Endodermal cell (in vitro differentiated cells): ENCODE data around the gene EVPL. TPM values are rescaled to one million over a fixed set of nuclear protein-coding genes. Genes with fewer than 3 reads are reported as not detected.

Source experiments
- DNase-seq: peaks from one replicate; pipeline ENCODE4 v3.0.0-alpha.2; 2017
- H3K27ac ChIP-seq: 2 replicates; pipeline ENCODE4 v1.5.1; 2013; ENCODE audit warnings: mild to moderate bottlenecking, low read depth, low read length, moderate library complexity
- H3K27me3 ChIP-seq: 2 replicates; pipeline ENCODE4 v1.6.1; 2013; ENCODE audit warnings: mild to moderate bottlenecking, low read length, moderate library complexity; ENCODE audit not compliant: insufficient read depth, control insufficient read depth, poor library complexity, severe bottlenecking
- H3K36me3 ChIP-seq: 2 replicates; pipeline ENCODE4 v1.7.0; 2013; ENCODE audit warnings: mild to moderate bottlenecking, low read length, moderate library complexity; ENCODE audit not compliant: control insufficient read depth, insufficient read depth
- H3K4me1 ChIP-seq: one replicate; pipeline ENCODE4 v1.7.0; 2013; ENCODE audit warnings: low read length; ENCODE audit not compliant: control insufficient read depth, insufficient read depth
- H3K4me3 ChIP-seq: 2 replicates; pipeline ENCODE4 v1.5.1; 2013; ENCODE audit warnings: mild to moderate bottlenecking, low read length, moderate library complexity
- H3K9ac ChIP-seq: 2 replicates; pipeline ENCODE4 v1.6.1; 2013; ENCODE audit warnings: mild to moderate bottlenecking, low read length, moderate library complexity; ENCODE audit not compliant: poor library complexity, severe bottlenecking; ENCODE audit errors: extremely low read depth
- H3K9me3 ChIP-seq: 2 replicates; pipeline ENCODE4 v1.6.1; 2013; ENCODE audit warnings: mild to moderate bottlenecking, low read length, moderate library complexity; ENCODE audit not compliant: control insufficient read depth
- H3K27ac Mint-ChIP-seq: 2 replicates; pipeline ENCODE4 v1.8.0; 2020; ENCODE audit warnings: mixed read lengths
- H3K27me3 Mint-ChIP-seq: 2 replicates; pipeline ENCODE4 v1.8.0; 2021; ENCODE audit warnings: mild to moderate bottlenecking, mixed read lengths; ENCODE audit not compliant: insufficient read depth
- H3K36me3 Mint-ChIP-seq: 2 replicates; pipeline ENCODE4 v1.8.0; 2020; ENCODE audit warnings: low read depth, mixed read lengths
- H3K4me1 Mint-ChIP-seq: 2 replicates; pipeline ENCODE4 v1.8.0; 2020; ENCODE audit warnings: mixed read lengths
- H3K4me3 Mint-ChIP-seq: 2 replicates; pipeline ENCODE4 v1.8.0; 2020; ENCODE audit warnings: mild to moderate bottlenecking, moderate library complexity, mixed read lengths
- H3K9me3 Mint-ChIP-seq: 2 replicates; pipeline ENCODE4 v1.8.0; 2020; ENCODE audit warnings: mild to moderate bottlenecking, mixed read lengths
- CTCF ChIP-seq: fragments of 200-600 bp; sonication (generic); conservative IDR thresholded peaks from 2 replicates; pipeline ENCODE4 v1.5.0; 2021; ENCODE audit warnings: antibody characterized with exemption, mild to moderate bottlenecking
- WGBS, 2 experiments: methylation state at CpG; one replicate each; pipeline versions ENCODE4 v1.1.5 to v1.1.7; 2013; ENCODE audit warnings: missing lambda C conversion rate in 2 of 2, mixed read lengths in 1 of 2; ENCODE audit not compliant: insufficient coverage in 1 of 2, insufficient read length in 1 of 2; 5-methylcytosine and 5-hydroxymethylcytosine counted together
- total RNA-seq, 2 donors: library from RNA; stranded (reverse); fragmentation: NEBNext Ultra II Directional in 1 of 2; extraction: Animal tissue kit (Norgen Biotek cat#: 25700) in 1 of 2; gene quantifications; 2 replicates in 1 of 2; 3 replicates in 1 of 2; pipeline ENCODE4 v1.2.1, GENCODE V29; 2021

The EVPL gene
- total RNA-seq, 2 donors from 2014 or later, result 0.20 to 0.51 TPM

DNA sequence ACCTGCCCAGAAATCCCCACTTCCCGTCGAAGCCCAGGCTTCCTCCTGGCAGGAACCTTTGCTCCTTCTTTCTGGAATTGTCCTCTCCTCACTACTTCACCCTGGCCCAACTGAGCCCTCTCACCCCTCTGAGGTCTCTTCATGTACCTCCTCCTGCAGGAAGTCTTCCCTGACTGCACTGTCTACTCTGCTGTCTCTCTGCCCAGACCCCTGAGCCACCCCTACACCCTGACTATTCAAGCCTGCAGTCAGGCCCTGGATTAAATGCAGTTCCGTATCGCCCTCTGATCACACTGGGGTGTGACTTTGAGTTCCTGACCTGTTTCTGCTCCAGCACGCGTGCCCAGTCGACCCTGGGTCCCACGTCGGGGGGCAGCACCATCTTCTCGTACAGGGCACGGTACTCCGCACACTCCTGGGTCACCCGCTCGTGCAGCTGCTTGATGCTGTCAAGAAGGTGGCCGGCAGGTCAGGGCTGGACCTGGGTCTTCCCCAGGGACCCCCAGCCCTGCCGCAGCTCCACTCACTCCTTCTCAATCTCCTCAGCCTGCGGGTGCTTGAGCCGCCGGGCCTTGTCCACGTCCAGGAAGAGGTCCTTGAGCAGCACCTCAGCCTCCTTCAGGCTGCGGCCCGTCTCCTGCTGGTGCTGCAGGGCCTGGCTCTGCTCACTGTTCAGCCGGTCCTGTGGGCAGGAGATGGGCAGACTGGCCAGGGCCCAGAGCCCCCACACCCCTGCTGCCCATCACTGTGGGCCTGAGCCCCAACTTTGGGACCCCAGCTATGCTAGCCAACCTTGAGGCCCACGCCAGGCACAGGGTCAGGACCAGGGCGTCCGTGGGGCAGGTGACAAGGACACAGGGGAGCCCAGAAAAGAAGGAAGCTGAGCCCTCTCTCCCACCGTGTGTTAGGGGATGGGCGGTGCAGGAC, 3.9 kb downstream of the EVPL start:
- Histone ChIP-seq H3K9me3 (no peaks in the 10 kb centered on the region), H3K36me3 (no peaks in the 10 kb centered on the region), H3K9ac (no peak overlapping the region), H3K4me1 (no peaks in the 10 kb centered on the region), H3K27me3 (no peaks in the 10 kb centered on the region), H3K27ac (no peak overlapping the region), H3K4me3 (no peak overlapping the region)
- WGBS, 2 experiments, result 91 to 96% methylated on average over 21 to 26 of the region's 28 CpGs
- TF ChIP-seq CTCF, result no peak
- no peaks in the 10 kb centered on the region for H3K9me3 Mint-ChIP-seq
- no peak for DNase-seq
- no peak overlapping the region for H3K4me3 Mint-ChIP-seq
- peaks cover 4% of the 10 kb centered on the region for H3K4me1 Mint-ChIP-seq
- H3K36me3 Mint-ChIP-seq, result no peaks in the 10 kb centered on the region
- no peak overlapping the region for H3K27ac Mint-ChIP-seq
- H3K27me3 Mint-ChIP-seq, result peaks cover 5% of the 10 kb centered on the region

GRCh38 chr17:76022285-76022684, 4.8 kb downstream of the EVPL start:
- Mint-ChIP-seq H3K27me3 (peaks cover 6% of the 10 kb centered on the region), H3K9me3 (no peaks in the 10 kb centered on the region), H3K4me1 (peaks cover under 1% of the 10 kb centered on the region), H3K27ac (no peak overlapping the region), H3K4me3 (no peak overlapping the region), H3K36me3 (no peaks in the 10 kb centered on the region)
- H3K9me3 ChIP-seq, result no peaks in the 10 kb centered on the region
- H3K27me3 ChIP-seq, result no peaks in the 10 kb centered on the region
- no peaks in the 10 kb centered on the region for H3K4me1 ChIP-seq
- H3K9ac ChIP-seq, result no peak overlapping the region
- H3K4me3 ChIP-seq, result no peak overlapping the region
- H3K36me3 ChIP-seq, result no peaks in the 10 kb centered on the region
- 90 to 91% methylated on average over 22 to 24 of the region's 24 CpGs for WGBS, 2 experiments
- no peak overlapping the region for H3K27ac ChIP-seq
- no peak for DNase-seq
- TF ChIP-seq CTCF, result no peak

DNA sequence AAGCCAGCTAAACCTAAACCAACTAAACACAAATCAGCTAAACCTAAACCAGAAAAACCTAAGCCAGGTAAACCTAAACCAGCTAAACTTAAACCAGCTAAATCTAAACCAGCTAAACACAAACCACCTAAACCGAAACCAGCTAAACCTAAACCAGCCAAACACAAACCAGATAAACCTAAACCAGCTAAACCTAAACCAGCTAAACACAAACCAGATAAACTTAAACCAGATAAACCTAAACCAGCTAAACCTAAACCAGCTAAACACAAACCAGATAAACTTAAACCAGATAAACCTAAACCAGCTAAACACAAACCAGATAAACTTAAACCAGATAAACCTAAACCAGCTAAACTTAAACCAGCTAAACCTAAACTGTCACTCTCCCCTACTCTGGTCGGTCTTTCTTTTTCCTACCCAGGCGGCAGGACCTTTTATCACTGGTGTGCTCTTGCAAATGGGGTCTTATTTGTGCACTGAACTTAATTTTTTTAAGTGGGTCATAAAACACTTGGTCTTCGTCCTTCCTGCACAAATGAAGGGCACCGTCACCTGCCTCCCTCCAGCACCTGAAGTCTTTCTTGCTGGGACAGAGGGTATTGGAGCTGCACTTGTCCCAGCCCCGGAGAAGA, 7.2 kb downstream of the EVPL start:
- Histone ChIP-seq H3K36me3 (no peaks in the 10 kb centered on the region), H3K9ac (no peak overlapping the region), H3K4me1 (no peaks in the 10 kb centered on the region), H3K9me3 (no peaks in the 10 kb centered on the region), H3K27ac (no peak overlapping the region), H3K27me3 (no peaks in the 10 kb centered on the region), H3K4me3 (no peak overlapping the region)
- H3K4me1 Mint-ChIP-seq, result no peaks in the 10 kb centered on the region
- H3K9me3 Mint-ChIP-seq, result no peaks in the 10 kb centered on the region
- H3K27me3 Mint-ChIP-seq, result peaks cover 12% of the 10 kb centered on the region
- H3K36me3 Mint-ChIP-seq, result no peaks in the 10 kb centered on the region
- TF ChIP-seq CTCF, result no peak
- H3K27ac Mint-ChIP-seq, result no peak overlapping the region
- no peak overlapping the region for H3K4me3 Mint-ChIP-seq
- no peak for DNase-seq
- 82 to 92% methylated on average over 2 to 6 of the region's 6 CpGs for WGBS, 2 experiments
